Lower leg skin (tissue), 4 donors: ENCODE results near the gene SEPTIN11. TPM values are rescaled to one million over a fixed set of nuclear protein-coding genes. Genes with fewer than 3 reads are reported as not detected.

Source experiments
- DNase-seq, 2 donors: peaks; one replicate each; pipeline ENCODE4 v3.0.0-alpha.2; 2019; ENCODE audit warnings: low spot score in 2 of 2
- H3K4me3 ChIP-seq: fragments of 200-600 bp; sonication (generic); 2 replicates; pipeline ENCODE4 v1.5.1; 2017; ENCODE audit warnings: mild to moderate bottlenecking, low read depth; ENCODE audit not compliant: poor library complexity, severe bottlenecking
- CTCF ChIP-seq, 3 donors: fragments of 450-650 bp; IDR thresholded peaks; one replicate each; pipeline ENCODE4 v1.5.1; 2016; ENCODE audit warnings: antibody characterized with exemption in 3 of 3, mild to moderate bottlenecking in 3 of 3, moderate library complexity in 2 of 3
- POLR2A ChIP-seq, 2 donors: fragments of 450-650 bp; IDR thresholded peaks; one replicate each; pipeline ENCODE4 v1.6.1; 2016 to 2017; ENCODE audit warnings: antibody characterized with exemption in 2 of 2, mild to moderate bottlenecking in 1 of 2, moderate library complexity in 1 of 2
- WGBS, 2 donors: methylation state at CpG; one replicate each; pipeline ENCODE4 v1.1.5; 2018; 5-methylcytosine and 5-hydroxymethylcytosine counted together
- intact Hi-C: fragments of 100-400 bp; cut with DNase I; formaldehyde crosslinking; loops from one replicate; pipeline ENCODE4 v1.15.0; 2023; ENCODE audit warnings: low total_unique reads
- total RNA-seq, 4 donors: library from RNA; depleted of rRNA; stranded (reverse); fragments of >200 nt; gene quantifications; one replicate each; pipeline ENCODE4 v1.1.0, GENCODE V29; 2016

The SEPTIN11 gene
- total RNA-seq, 4 donors from 2014 or later, result 38.2 to 104 (median 44.9) TPM

DNA sequence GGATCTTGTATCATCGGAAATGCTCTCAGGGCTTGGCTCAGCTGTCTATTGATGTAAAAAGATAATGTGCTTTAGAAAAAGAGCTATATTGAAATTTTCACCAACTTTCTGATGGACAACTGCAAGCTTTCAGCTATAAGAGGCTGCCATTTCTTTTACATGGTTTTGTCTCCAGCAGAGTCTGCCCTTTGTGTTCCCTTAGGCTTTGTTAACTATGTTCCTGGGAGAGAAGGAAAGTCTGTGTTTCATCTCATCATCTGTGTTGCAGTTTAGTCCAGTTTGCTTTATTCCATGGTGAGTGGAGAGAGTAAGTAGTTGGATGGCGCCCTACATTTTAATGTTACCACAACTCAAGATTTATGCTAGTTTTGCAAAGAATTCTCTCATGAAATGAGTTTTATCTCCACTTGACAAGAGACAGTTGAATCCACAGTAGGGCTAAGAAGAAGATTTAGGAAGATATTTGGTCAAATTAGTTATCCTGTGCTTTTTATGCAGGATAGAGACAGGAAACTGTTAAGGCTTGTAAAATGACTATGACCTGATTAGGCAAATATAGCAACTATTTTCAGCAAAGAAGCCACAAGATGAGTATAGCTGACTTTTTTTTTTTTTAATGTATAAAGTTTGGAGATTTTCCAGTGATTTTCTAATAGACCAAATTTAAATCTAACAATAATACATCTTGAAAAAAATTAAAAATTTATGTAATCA, 16.5 kb downstream of the SEPTIN11 start:
- no peak for DNase-seq
- no peak for TF ChIP-seq CTCF (IDR thresholded peaks at IDR 0.05)
- intact Hi-C loops, result no loop called here
- no peak overlapping the region for H3K4me3 ChIP-seq
- 96 to 97% methylated on average over 2 of the region's 2 CpGs for WGBS, 2 donors

DNA sequence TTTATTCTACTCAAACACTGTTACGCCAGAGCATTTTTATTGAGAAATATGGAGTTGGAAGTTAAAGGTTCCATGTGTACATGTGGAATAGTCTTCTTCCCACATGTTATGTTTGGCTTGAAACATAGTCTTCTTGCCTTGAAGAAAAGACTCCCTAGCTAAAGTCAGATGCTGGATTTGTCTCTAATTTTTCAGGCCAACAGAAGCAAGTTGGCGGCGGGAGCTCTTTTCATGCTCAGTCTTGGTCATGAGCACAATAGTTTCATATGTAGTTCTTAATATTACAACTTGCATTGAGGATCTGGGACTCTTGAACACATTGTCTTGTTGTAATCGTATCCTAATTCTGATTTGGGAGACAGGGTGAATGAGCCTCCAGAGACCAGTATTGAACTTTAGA, 19.4 kb downstream of the SEPTIN11 start:
- DNase-seq, result no peak
- WGBS, 2 donors, result 64 to 69% methylated on average over 4 of the region's 4 CpGs
- TF ChIP-seq CTCF (IDR thresholded peaks at IDR 0.05) (no peak), POLR2A (IDR thresholded peaks at IDR 0.05) (no peak)
- no peak overlapping the region for H3K4me3 ChIP-seq
- intact Hi-C loops, result no loop called here

DNA sequence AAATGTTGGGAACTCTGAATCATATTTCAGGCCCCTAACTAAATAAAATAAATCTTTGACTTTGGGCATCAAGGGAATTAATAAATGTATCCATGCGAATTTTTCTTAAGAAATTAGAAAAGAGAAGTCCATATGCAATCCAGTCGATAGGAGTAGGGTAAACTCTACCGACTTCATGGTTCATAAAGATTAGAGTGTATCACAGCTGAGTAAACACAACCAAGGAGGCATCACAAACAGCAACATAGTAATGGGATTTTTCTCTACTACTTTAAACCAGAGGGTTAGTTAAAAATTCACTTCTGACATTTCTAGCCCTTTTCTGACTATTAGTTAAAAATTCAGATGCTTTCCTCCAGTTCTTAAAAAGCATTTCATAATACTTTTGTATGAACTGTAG, 19.9 kb downstream of the SEPTIN11 start:
- 86 to 88% methylated on average over 3 of the region's 3 CpGs for WGBS, 2 donors
- no peak overlapping the region for H3K4me3 ChIP-seq
- no peak for TF ChIP-seq CTCF (IDR thresholded peaks at IDR 0.05)
- TF ChIP-seq POLR2A (IDR thresholded peaks at IDR 0.05), result no peak
- intact Hi-C loops, result no loop called here
- no peak for DNase-seq

DNA sequence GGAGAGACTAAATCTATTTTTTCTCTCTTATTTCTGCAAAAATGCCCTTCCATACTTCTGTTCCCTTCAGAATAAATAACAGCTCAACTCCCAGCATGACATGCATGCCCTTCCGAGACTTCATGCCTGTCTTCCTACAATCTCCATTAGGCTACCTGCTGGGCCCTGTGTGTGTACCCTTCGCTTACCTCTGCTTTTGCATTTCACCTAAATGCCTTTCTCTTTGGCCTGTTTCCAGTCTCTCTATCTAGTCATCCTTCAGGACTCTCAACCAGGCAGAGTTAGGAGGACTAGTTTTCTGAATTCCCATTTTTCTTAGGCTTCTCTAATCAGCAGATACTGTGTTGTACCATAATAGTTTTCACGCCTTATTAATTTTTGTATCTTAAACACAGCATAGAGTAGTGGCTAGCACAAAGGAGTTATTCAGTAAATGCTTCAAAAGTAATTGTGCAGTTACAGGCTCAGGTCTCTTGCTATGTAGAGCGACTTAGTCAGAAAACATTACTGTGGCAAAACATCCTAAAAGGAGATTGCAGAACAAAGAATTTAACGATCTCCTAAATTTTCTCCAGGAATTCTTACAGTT, 20.5 kb downstream of the SEPTIN11 start:
- 89 to 93% methylated on average over 5 of the region's 5 CpGs for WGBS, 2 donors
- intact Hi-C loops, result no loop called here
- DNase-seq, result no peak
- TF ChIP-seq CTCF (IDR thresholded peaks at IDR 0.05), result no peak
- no peak for TF ChIP-seq POLR2A (IDR thresholded peaks at IDR 0.05)
- H3K4me3 ChIP-seq, result no peak overlapping the region

- intact Hi-C loops, result no loop called here
- no peak for DNase-seq
- no peak overlapping the region for H3K4me3 ChIP-seq
- WGBS, 2 donors, result 83 to 96% methylated on average over 1 of the region's 1 CpG
- TF ChIP-seq POLR2A (IDR thresholded peaks at IDR 0.05), result no peak
- TF ChIP-seq CTCF (IDR thresholded peaks at IDR 0.05), result no peak
Measured at GRCh38 chr4:76972306-76972705, 22.8 kb downstream of the SEPTIN11 start.

GRCh38 chr4:76974150-76974549, 24.6 kb downstream of the SEPTIN11 start:
- DNase-seq, result no peak
- WGBS, 2 donors, result 72 to 77% methylated on average over 2 of the region's 2 CpGs
- intact Hi-C loops, result no loop called here
- H3K4me3 ChIP-seq, result no peak overlapping the region
- TF ChIP-seq CTCF (IDR thresholded peaks at IDR 0.05), result no peak
- TF ChIP-seq POLR2A (IDR thresholded peaks at IDR 0.05), result no peak
